ENCODE data around the gene CAPN1.

DNA sequence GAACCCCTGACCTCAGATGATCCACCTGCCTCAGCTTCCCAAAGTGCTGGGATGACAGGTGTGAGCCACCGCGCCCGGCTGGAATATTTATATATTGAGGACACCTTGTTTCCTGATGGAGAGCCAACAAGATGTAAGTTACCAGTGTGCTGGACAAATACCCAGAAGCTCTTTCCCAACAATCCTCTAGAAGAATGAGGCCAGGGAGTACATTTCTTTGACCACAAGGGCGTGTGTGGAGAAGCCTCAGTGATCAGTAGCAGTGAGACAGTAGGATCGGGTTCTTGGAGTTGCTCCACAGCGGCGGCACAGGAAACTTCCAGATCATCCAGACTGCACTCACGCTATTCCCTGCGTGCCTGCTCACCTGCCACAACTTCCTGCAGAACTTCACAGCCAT is 69.7 kb downstream of the CAPN1 start:
- TF ChIP-seq, protein P1, sequence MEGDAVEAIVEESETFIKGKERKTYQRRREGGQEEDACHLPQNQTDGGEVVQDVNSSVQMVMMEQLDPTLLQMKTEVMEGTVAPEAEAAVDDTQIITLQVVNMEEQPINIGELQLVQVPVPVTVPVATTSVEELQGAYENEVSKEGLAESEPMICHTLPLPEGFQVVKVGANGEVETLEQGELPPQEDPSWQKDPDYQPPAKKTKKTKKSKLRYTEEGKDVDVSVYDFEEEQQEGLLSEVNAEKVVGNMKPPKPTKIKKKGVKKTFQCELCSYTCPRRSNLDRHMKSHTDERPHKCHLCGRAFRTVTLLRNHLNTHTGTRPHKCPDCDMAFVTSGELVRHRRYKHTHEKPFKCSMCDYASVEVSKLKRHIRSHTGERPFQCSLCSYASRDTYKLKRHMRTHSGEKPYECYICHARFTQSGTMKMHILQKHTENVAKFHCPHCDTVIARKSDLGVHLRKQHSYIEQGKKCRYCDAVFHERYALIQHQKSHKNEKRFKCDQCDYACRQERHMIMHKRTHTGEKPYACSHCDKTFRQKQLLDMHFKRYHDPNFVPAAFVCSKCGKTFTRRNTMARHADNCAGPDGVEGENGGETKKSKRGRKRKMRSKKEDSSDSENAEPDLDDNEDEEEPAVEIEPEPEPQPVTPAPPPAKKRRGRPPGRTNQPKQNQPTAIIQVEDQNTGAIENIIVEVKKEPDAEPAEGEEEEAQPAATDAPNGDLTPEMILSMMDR (conservative IDR thresholded peaks at IDR 0.05; ENCODE audit: low read length): no peak
- TF ChIP-seq EZH2phosphoT487 (IDR thresholded peaks at IDR 0.05; ENCODE audit: borderline replicate concordance, low read depth, low read length): no peak
